Daoy (cell line): ENCODE data around the gene COX6A1. TPM values are rescaled to one million over a fixed set of nuclear protein-coding genes. Genes with fewer than 3 reads are reported as not detected.
"Not testable (repeated sequence)": the region's sequence is repeated elsewhere in the genome, so short reads cannot be mapped to it uniquely, and the experiment has no call there.

ENCODE experiments used
- DNase-seq: peaks from one replicate; pipeline ENCODE4 v3.0.0-alpha.2; 2015; ENCODE audit warnings: low read depth
- total RNA-seq: library from RNA; depleted of rRNA; stranded (reverse); fragments of >200 nt; shearing (Covaris generic); gene quantifications from 2 replicates; pipeline ENCODE4 v1.2.3, GENCODE V29; 2014

COX6A1 gene
- total RNA-seq, 1 experiment from 2014 or later, result 961 TPM

DNA sequence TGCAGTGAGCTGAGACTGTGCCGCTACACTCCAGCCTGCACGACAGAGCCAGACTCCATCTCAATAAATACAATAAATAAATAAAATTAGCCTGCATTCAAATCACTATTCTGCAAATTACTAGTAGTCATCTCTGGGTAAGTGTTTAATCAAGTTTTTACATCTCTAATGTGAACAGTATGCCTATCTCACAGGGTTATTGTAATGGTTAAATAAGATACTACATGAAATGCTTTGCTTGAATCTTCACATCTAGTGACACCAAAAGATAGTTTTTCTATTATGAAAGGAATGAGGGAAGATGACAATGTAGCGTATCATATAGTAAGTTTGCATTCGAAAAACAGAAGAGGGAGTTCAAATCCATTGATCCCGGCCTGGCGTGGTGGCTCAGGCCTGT lies 29.5 kb downstream of the COX6A1 start:
- DNase-seq, result no peak

DNA sequence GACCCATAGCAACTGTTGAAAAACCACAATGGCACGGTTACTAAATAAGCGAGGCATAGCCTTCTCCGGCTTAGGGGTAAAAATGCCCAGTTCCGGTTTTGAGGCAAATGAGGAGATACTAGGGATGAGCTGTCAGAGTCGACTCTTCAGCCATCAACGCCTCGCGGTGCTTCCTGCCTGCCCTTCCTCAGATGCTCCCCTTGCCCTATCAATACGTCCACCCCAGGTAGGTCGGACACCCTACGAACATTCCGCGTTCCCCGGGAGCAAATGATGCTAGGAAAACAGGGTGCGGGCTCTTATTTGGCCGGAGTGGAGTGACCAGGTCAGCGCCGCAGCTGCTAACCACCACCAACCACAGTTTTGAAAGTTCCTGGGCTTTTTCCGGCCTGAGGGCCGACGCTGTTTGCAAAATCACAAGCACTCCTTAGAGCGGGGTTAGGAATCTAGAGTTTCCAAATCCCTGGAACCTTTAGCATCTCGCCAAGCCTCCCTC lies 30.5 kb downstream of the COX6A1 start:
- peak; percentile 25 for DNase-seq

DNA sequence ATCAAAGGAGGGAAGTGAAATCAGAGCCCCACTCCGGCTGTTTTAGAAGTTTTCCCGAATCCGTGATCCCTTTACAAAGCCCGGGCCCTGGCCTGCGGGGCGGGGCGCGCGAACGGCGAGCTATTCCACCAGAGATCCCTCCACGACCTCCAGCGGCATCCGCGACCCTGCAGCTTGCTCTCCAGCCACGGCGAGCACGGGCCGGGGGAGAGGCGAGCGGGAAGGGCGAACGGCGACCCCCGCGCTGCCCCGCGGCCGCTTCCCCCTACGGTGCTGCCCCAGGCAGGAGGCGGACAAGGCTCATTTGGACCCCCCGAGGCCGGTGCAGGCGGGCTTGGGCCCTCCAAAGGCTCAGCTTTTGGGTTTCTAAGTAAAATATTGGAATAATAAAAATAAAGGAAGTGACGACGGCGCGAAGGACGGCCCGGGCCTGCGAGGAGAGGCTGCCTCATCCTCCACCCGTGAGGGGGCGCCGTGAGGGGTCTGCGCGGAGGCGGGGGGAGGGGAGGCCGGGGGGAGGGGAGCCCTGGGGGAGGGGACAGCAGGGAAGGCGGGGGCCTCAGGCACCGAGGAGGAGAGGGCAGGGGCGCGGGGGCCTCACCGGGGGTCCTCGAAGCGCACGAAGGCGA lies 31.0 kb downstream of the COX6A1 start:
- DNase-seq, result peak; percentile 20

DNA sequence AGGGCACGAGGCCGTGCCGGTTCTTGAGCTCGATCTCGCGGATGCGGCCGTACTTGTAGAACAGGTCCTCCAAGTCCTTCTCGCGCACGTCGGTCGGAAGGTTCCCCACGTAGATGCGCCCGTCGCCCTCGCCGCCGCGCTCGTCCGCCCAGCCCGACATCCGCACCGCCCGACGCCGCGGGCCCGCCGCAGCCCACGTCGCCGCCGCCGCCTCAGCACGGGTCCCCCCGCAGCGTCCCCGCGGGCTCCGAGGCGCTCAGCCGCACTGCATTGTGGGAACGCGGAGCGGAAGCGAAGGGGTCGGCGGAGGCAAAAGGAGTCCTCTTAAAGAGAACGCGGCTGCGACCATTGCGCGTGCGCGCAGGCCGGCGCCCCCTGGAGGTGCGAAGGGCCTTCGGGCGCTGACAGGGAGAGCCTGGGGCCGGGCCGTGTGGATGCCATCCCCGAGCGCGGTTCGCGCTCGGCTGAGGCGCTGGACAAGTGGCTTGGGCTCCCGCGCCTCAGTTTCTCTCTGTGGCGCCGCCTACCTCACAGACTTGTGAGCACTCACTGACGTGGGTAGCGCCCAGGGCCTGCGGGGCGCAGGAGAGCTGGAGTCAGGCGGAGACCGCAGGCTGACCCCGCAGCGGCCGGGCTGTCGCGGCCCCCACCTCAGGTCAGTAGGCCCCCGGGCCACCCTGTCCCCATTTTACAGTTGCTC lies 31.7 kb downstream of the COX6A1 start, which contains the start of gene SRSF9:
Gene SRSF9, minus strand, starts transcription at position 299 of the 700 bp plus-strand sequence. Its CDS starts 139 bp downstream, at position 160.
- peak; percentile 98 for DNase-seq

DNA sequence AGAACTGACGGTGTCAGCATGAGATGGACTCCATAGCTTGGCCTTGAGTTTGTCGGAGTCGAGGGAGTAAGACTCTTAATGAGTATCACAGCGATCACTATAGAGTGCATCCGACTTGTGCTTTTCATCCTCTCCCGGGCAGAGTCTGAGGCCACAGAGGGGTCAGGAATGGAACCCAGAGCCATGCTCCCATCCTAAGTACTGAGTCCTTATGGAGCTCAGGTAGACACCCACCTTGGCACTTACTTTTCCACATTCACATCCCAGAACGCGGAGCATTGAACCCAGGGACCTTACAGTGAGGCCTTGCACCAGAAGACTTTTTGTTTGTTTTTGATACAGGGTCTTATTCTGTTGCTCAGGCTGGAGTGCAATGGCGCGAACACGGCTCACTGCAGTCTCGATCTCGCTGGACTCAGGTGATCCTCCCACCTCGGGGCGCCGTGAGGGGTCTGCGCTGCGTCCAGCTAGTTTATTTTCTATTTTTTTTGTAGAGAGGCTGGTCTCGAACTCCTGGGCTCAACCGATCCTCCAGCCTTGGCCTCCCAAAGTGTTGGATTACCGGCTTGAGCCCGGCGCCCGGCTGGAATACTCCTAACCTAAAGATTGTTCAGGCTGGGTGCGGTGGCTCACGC lies 32.4 kb downstream of the COX6A1 start:
- no peak for DNase-seq

DNA sequence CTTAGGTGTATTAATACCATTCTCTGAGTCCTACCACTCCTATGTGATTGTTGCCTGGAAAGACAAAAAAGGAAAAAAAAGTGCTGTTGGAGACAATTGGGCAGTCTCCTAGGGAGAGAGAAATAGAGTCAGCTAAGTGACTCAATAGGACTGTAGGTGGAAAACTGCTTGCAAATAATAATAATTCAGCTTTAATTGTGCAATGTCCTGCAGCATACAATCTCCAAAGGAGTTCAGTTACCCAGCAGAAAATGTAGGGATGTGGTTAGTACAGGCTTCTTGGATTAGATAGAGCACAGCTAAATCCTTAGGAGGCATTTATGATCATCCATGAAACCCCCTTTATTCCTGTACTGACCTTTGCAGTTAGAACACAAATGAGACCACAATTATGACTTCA lies 34.6 kb downstream of the COX6A1 start:
- DNase-seq, result no peak

DNA sequence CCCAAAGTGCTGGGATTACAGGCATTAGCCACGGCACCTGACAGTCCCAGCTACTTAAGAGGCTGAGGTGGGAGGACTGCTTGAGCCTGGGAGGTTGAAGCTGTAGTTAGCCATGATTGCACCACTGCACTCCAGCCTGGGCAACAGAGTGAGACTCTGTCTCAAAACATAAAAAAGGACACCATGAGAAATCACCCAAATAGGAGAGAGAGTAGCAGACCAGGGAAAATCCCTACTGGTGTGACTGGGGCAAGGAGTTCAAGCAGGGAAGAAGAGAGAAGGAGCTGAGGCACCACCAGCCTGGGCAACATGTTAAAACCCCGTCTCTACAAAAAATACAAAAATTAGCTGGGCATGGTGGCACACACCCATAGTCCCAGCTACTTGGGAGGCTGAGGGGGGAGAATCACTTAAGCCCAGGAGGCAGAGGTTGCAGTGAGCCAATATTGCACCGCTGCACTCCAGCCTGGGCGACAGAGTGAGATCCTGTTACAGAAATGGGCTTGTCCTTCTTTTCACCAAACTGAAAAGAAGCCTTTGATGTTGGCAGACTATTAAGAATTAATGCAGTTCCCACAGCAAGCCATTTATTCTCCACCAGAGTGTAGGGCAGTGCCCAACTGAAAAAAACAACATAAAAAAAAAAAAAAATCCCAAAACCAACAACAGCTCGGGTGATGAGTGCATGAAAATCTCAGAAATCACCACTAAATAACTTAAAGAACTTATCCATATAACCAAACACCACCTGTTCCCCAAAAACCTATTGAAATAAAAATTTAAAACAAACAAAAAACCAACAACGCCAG lies 36.1 kb downstream of the COX6A1 start:
- no peak for DNase-seq

DNA sequence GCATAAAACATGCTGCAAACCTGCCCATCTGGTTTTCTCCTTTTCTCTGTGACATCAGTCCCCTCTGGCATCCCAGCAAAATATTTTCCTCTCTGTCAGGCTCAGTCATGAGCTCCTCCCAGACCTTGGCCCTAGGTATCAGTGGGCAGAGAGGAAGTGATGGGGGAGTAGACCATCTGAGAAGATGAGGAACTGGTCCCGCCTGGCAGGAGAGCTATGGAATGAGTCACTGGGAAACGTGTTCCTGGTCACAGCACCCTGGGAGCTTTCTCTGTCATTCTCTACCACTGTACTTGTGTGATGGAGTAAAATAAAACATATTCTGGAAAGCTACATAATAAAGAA lies 36.7 kb downstream of the COX6A1 start:
- DNase-seq, result peak; percentile 89

DNA sequence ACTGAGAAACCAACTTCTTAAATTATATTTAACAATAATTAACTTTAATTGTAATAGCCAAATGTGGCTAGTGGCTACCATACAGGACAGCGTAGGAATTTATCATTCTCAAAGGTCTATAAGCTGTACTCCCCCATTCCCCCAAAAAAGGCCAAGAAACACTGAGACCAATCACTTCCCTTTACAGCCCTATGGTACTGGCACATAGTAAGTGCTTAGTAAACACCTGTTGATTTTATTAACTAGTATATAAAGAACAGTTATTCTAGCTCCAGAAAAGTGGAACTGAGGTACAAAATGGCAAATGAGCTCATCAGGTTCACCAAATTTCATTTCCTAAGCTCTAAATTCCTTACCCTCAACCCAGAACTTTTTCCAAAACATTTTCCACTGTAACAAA lies 37.7 kb downstream of the COX6A1 start:
- no peak for DNase-seq

DNA sequence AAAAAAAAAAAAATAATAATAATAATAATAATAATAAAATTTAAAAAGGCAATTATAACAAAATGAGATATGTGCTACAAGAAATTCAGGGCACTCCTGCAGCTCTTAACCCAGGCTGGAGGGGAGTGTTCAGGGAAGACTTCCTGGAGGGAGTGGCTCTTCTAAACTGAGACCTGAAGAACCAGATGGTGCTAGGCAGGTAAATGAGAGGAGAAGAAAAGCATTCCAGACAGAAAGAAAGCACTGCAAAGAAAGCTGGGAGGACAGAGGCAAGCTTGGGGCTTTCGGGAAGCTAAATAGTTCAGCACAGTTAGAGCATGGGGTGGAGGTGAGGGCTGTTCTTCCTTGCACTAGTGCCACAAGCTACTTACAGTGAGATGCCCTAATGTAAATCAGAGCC lies 41.5 kb downstream of the COX6A1 start:
- DNase-seq, result no peak

DNA sequence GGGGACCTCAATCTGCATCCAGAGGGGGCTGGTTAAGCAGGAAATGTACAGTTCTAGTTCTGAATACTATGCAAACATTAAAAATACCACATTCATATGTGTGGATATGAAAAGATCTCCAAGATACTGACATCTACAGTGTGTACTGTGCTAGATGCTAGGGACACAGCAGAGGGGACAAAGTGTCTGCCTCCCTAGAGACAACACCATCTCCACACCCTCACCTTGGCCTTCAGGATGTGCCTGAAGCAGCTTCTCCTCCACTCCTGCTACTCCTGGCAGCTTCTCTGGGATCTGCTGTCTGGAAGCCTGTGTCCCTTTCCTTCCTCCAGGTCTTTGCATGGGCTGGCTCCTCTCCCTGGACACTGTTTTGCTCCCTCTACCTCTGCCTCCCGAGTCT lies 42.3 kb downstream of the COX6A1 start:
- no peak for DNase-seq

DNA sequence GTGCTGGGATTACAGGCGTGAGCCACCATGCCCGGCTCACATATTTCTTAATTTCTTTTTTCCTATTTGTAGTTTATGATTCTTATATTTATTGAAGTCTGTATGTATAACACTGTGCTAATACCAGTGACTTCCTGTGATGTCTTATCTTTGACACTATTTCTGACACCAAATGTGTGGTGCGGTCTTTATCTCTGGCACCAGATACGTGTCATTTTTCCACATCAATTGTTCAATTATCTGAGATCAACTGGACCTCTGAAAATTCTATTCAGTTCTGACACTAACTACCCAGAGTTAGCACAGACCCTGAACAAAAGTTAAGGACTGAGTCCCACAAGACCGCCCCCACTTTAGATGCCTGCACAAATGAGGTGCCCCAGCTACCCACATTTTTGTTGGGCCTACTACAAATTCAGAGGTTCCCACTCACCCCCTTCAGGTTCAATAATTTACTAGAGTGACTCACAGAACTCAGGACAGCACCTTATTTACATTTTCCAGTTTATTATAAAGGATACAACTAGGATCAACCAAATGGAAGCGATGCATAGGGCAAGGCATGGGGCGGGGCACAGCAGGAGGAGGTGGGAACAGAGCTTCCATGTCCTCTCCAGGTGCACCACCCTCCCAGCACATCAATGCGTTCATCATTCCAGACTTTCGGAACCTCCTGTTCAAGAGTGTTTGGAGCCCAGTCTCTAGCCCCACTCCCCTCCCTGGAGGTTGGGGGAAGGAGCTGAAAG lies 43.3 kb downstream of the COX6A1 start:
- DNase-seq, result no peak

DNA sequence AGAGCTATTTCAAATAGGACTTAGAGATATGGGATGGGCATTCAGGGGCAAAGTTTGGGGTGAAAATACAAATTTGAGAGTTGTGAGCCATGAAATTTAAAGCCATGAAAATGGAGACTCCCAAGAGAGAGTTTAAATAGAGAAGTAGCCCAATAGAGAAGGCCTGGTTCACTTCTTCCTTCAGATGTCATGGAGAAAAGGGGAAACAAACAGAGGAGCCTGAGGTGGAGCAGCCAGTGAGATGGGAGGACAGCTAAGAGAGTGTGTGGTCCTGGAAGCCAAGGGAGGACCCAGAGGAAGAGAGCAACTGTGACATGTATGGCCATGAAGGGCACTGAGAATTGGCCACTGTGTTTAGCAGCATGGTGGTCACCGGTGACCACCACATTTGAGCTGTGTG lies 45.7 kb downstream of the COX6A1 start:
- DNase-seq, result no peak

DNA sequence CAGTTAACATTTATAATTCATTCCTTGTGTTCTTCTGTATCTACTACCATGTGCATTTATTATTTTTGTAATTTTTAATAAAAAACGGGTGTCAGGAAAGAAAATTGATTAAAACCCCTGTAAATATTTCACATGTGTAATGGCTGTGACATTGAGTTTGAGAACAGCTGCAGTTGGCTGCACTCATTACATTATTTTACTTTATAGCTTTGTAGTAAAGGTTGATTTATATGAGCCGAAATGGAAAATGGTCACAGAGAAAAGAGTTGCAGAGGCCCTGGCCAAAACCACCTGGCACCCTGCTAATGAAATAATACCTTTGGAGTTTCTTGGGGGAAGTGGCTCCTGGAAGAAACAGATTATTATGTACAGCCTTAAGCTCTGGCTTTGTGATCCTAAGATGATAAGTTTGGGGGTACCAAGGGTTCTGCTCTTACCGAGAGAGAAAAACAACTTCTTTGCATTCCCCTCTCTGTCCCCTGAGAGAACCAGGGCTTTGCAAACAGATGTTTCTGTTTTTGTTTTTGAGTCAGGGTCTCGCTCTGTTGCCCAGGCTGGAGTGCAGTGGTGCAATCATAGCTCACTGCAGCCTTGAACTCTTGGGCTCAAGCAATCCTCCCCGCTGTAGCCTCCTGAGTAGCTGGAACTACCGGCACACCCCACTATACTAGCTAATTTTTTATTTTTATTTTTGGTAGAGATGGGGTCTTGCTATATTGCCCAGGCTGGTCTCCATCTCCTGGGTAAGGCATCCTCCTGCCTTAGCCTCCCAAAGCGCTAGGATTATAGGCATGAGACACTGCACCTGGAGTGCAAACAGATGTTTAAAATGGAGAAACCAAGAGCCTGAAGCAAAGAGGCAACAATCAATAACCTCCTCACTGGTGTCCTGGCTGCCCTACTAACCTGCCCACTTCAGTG lies 48.3 kb downstream of the COX6A1 start:
- no peak for DNase-seq

DNA sequence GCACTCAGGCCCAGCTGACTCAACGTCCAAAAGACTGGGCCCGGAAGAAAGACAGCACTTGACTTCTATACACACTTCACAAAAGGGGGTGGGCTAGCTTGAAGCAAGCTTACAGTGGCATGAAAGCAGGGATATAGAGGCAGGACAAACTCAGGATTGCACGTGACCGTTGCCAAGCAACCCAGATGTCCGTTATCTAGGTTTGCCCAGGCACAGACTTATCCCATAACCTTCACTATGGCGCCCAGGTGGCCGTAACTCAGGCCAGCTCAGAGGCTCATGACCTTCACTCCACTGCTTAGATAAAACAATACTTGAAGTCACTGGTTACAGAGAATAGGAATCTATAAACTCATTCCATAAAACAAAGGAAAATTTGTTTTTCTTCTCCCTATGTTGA lies 49.6 kb downstream of the COX6A1 start:
- not testable (repeated sequence) for DNase-seq

DNA sequence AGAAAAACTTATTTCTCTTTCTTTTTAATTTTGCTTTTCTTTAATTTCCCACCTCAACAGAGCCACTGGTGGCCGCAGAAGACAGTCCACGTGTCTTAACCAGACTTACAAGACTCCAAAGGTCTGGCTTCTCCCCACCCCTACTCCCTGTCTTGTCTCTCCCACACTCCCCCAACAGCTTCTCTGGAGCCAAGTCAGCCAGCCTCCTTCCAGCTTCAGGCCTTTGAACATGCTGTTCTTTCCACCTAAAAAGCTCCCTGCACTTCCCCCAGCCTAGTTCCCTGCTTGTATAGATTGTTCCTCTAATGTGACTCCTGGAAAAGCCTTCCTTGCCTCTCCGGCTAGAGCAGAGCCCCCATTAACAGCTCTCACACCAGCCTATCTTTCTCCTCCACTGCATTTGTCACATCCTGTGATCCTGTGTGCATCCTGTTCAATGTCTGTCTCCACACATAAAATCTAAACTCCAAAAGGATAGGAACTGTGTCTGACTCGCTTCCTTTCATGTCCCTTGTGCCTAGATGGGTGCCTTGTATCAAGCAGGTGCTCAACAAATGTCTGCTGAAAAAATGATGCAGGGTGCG lies 50.2 kb downstream of the COX6A1 start:
- DNase-seq, result no peak

DNA sequence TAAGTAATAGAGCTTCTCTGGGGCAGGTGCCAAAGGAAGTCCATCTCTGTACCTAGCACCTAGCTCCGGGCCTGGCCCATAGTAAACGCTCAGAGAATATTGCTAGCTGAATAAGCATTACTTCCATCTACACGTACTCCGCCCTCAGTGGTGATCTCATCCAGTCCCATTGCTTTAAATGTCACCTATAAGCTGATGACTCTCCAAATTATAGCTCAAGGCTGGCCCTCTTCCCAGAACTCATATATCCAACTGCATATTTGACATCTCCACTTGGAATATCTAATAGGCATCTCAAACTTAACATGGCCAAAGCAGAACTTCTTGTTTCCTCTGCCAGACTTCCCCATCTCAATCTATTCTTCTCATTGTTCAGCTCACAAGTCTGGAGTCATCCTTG lies 51.1 kb downstream of the COX6A1 start:
- no peak for DNase-seq

DNA sequence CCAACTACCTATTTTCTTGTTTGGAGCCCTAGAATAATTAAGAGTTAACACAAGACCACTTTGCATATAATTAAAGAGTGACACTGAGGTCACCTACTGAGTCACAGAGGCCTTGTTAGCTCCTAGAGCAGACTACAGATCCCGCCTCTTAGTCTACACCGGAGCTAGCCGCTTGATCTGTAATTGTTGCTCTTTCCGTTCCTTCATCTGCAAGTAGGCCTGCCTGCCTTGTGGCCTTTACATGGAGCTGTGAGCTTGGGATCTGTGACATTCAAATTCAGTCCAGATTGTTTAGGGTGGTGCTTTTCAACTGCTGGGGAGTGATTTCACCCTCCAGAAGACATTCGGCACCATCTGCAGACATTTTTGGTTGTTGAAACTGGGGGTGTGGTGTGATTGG lies 52.4 kb downstream of the COX6A1 start:
- no peak for DNase-seq
